GM12801 (cell line): ENCODE measurements around the gene FAM168A.

Source experiments
- TF ChIP-seq, protein P1 (sequence below): IDR thresholded peaks from one replicate; pipeline ENCODE4 v1.5.1; 2011; ENCODE audit warnings: control low read depth; ENCODE audit not compliant: insufficient read length; ENCODE audit errors: extremely low read depth

FAM168A gene

DNA sequence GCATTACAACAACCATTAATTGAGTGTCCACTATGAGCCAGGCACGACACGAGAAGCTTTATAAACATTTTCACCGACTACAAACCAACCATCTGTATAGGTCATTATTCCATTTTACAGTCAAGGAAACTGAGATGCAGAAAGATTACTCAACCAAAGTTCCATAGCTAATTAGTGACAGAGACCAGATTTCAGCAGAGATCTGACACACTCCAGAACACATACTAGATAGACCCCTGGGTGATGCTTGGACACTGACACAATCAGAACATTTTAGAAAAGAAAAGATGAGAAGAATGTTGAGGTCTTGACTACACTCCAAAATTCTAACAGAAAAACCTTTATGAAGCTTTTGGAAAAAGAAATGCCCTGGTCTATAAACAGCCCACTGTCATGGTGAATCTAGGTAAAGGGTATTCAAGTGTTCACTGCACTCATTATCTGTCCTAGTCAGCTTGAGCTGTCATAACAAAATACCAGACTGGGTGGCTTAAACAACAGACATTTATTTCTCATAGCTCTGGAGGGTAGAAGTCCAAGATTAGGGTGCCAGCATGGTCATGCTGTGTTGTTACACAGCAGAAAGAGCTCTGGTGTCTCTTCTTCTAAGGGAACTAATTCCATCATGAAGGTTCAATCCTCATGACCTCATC is 132.8 kb downstream of the FAM168A start:
- TF ChIP-seq, protein P1, sequence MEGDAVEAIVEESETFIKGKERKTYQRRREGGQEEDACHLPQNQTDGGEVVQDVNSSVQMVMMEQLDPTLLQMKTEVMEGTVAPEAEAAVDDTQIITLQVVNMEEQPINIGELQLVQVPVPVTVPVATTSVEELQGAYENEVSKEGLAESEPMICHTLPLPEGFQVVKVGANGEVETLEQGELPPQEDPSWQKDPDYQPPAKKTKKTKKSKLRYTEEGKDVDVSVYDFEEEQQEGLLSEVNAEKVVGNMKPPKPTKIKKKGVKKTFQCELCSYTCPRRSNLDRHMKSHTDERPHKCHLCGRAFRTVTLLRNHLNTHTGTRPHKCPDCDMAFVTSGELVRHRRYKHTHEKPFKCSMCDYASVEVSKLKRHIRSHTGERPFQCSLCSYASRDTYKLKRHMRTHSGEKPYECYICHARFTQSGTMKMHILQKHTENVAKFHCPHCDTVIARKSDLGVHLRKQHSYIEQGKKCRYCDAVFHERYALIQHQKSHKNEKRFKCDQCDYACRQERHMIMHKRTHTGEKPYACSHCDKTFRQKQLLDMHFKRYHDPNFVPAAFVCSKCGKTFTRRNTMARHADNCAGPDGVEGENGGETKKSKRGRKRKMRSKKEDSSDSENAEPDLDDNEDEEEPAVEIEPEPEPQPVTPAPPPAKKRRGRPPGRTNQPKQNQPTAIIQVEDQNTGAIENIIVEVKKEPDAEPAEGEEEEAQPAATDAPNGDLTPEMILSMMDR, result no peak

DNA sequence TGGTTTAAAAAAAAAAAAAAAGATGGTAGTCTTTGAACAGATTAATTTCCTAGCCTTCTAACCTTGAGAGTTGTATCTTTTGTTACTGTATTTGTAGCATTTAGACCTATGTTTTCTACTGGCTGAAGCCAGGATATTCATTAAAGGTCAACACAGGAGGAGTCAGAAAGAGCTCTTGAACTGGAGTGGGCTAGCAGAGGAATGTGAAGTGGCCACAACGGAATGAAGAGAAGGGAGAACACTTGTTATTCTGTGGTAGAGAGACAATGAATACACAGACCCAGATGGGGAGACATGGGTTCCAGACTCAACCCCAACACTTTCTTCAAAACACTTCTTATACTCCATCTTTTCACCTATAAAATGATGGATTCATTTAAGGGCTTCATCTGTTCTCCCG is 133.6 kb downstream of the FAM168A start:
- TF ChIP-seq, protein P1, result no peak

DNA sequence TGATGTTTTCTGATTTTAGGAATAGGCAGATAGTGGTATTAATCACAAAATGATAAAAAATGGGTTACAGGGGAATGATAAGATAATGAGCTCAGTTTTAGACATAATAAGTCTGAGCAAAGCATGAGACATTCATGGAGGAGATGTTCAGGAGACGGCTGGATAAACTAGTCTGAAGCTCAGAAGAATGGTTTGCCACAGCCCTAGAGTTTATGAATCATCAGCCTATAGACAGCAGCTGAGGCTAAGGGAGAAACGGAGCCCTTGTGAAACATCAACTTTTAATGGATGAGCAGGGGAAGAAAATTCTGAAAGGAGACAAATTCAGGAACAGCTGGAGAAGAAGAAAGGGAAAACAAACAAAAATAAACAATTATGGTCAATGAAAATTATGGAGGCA is 134.6 kb downstream of the FAM168A start:
- TF ChIP-seq, protein P1, result no peak

DNA sequence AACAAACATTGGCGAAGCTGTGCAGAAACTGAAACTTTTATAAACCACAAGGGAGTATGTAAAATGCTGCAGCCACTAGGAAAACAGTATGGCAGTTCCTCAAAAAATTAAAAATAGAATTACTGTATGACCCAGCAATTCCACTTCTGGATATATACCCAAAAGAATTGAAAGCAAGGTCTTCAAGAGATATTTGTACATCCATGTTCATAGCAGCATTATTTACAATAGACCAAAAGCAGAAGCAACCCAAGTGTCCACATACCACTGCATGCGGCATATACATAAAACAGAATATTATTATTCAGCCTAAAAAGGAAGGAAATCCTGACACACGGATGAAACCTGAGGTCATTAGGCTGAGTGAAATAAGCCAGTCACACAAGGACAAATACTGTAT is 135.9 kb downstream of the FAM168A start:
- TF ChIP-seq, protein P1, result no peak

DNA sequence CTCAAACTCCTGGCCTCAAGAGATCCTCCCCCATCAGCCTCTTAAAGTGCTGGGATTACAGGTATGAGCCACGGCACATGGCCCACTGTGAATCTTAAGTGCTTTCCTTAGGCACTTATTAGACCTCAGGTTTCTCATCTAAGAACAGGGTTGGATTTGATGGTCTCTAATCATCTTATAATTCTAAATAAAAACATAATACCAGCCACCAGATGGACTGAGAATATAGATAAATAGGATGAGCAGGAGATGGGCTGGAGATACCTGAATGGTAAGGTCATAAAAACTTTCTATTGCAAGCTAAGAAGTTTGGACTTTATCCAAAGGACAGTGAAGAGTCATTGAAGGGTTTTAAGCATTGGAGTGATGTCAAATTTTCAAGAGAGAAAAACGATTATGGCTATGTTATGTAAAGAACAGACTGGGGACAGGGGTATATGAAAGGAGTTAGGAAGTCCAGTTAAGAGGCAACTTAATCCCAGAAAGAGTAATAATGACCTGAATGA is 136.5 kb downstream of the FAM168A start:
- TF ChIP-seq, protein P1, result no peak

DNA sequence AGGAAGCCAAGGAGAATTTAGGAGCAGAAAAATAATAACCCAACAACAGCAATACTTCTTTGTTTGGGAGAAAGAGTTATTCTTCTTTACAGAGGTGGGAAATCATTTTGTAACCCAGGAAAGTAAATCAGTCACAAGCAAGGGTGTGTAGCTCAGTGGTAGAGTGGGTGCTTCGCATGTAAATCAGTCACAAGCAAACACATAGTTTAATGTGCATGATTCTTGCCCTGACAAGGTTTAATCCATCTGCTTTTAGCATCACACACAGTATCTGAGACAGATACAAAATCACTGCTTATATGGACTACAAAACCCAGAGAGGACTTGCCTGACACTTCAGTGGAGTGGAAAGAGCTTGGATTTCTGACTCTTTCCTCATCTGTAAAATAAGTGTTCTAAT is 139.7 kb downstream of the FAM168A start:
- TF ChIP-seq, protein P1, result no peak

DNA sequence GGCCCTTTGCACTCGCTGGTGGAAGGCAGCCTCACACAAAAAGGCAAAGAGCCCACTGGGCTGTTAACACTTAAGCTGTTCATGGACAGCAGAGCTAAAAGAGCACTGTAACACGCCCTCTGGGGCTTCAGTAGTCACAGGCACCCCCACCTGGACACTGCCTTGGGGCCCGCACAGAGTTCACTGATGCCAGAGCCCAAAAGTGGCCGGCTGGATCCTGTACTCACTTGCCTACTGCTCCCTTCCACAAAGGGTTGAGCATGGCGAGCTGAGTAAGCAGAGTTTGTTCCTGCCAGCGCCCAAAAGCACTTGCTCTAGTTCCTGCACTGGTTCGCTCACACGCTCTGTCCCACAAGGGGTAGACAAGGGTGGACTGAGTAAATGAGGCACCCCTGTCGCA is 142.9 kb downstream of the FAM168A start:
- TF ChIP-seq, protein P1, result no peak
